Measurements from ENCODE around the gene C12orf43.

The C12orf43 gene

GRCh38 chr12:120970310-120970709 lies 46.0 kb downstream of the C12orf43 start:
- ATAC-seq (replicated peaks): no peak
- Mint-ChIP-seq H3K4me1 (ENCODE audit: low read depth in 2 of 2) (peaks cover 0 to 4% of the 10 kb centered on the region in 2 donors), H3K27me3 (no peaks in the 10 kb centered on the region), H3K27ac (no peak overlapping the region), H3K9me3 (no peaks in the 10 kb centered on the region), H3K36me3 (ENCODE audit: insufficient read depth) (peaks cover 2% of the 10 kb centered on the region), H3K4me3 (no peak overlapping the region)
- DNase-seq: no peak

- Mint-ChIP-seq H3K36me3 (ENCODE audit: insufficient read depth) (peaks cover 2% of the 10 kb centered on the region), H3K4me3 (no peak overlapping the region), H3K9me3 (no peaks in the 10 kb centered on the region), H3K4me1 (ENCODE audit: low read depth in 2 of 2) (no peaks in the 10 kb centered on the region), H3K27me3 (no peaks in the 10 kb centered on the region), H3K27ac (no peak overlapping the region)
- no peak for DNase-seq
- no peak for ATAC-seq (replicated peaks)
Measured at GRCh38 chr12:120965534-120966091, 50.7 kb downstream of the C12orf43 start.

GRCh38 chr12:120964298-120964697 lies 52.0 kb downstream of the C12orf43 start:
- ATAC-seq (replicated peaks) (no peak), DNase-seq (no peak)
- H3K27ac Mint-ChIP-seq: no peak overlapping the region
- no peaks in the 10 kb centered on the region for H3K9me3 Mint-ChIP-seq
- H3K4me1 Mint-ChIP-seq (ENCODE audit: low read depth in 2 of 2): peaks cover 6 to 8% of the 10 kb centered on the region in 2 donors
- H3K36me3 Mint-ChIP-seq (ENCODE audit: insufficient read depth): peaks cover 2% of the 10 kb centered on the region
- H3K27me3 Mint-ChIP-seq: no peaks in the 10 kb centered on the region
- no peak overlapping the region for H3K4me3 Mint-ChIP-seq

GRCh38 chr12:120962532-120963020 lies 53.7 kb downstream of the C12orf43 start:
- peaks cover 2% of the 10 kb centered on the region for H3K36me3 Mint-ChIP-seq (ENCODE audit: insufficient read depth)

GRCh38 chr12:120961604-120962531 lies 54.4 kb downstream of the C12orf43 start:
- Mint-ChIP-seq H3K9me3 (no peaks in the 10 kb centered on the region), H3K27me3 (peaks cover 4 to 5% of the 10 kb centered on the region in 2 donors), H3K4me3 (no peak overlapping the region), H3K36me3 (ENCODE audit: insufficient read depth) (peaks cover 2% of the 10 kb centered on the region), H3K27ac (no peak overlapping the region), H3K4me1 (ENCODE audit: low read depth in 2 of 2) (peaks cover 6 to 8% of the 10 kb centered on the region in 2 donors)
- ATAC-seq (replicated peaks) (no peak), DNase-seq (no peak)

More at GRCh38 chr12:120962532-120963020, 53.7 kb downstream of the C12orf43 start:
- no peak for DNase-seq
- ATAC-seq (replicated peaks): no peak
- peaks cover 6 to 8% of the 10 kb centered on the region in 2 donors for H3K4me1 Mint-ChIP-seq (ENCODE audit: low read depth in 2 of 2)
- H3K4me3 Mint-ChIP-seq: no peak overlapping the region
- no peaks in the 10 kb centered on the region for H3K27me3 Mint-ChIP-seq
- H3K27ac Mint-ChIP-seq: no peak overlapping the region
- no peaks in the 10 kb centered on the region for H3K9me3 Mint-ChIP-seq

GRCh38 chr12:120960657-120961056 lies 55.6 kb downstream of the C12orf43 start:
- Mint-ChIP-seq H3K36me3 (ENCODE audit: insufficient read depth) (peaks cover 2% of the 10 kb centered on the region), H3K27me3 (peaks cover 8 to 11% of the 10 kb centered on the region in 2 donors), H3K9me3 (no peaks in the 10 kb centered on the region), H3K27ac (peak overlapping the region in 1 of 2 donors; percentile 88), H3K4me3 (peak overlapping the region in 1 of 2 donors; percentile 72), H3K4me1 (ENCODE audit: low read depth in 2 of 2) (peaks cover 6 to 8% of the 10 kb centered on the region in 2 donors)
- DNase-seq (no peak), ATAC-seq (replicated peaks) (no peak)

GRCh38 chr12:120959111-120959878 lies 57.0 kb downstream of the C12orf43 start:
- H3K36me3 Mint-ChIP-seq (ENCODE audit: insufficient read depth): no peaks in the 10 kb centered on the region
- H3K27me3 Mint-ChIP-seq: peaks cover 8 to 11% of the 10 kb centered on the region in 2 donors
- no peak for DNase-seq
- H3K4me3 Mint-ChIP-seq: peak overlapping the region; percentile 1 to 72
- peak overlapping the region; percentile 41 to 88 for H3K27ac Mint-ChIP-seq
- no peak for ATAC-seq (replicated peaks)
- H3K9me3 Mint-ChIP-seq: no peaks in the 10 kb centered on the region
- H3K4me1 Mint-ChIP-seq (ENCODE audit: low read depth in 2 of 2): peaks cover 6 to 8% of the 10 kb centered on the region in 2 donors

GRCh38 chr12:120956579-120957300 lies 59.5 kb downstream of the C12orf43 start:
- Mint-ChIP-seq H3K4me3 (no peak overlapping the region), H3K27me3 (peaks cover 8 to 11% of the 10 kb centered on the region in 2 donors), H3K4me1 (ENCODE audit: low read depth in 2 of 2) (peaks cover 6 to 8% of the 10 kb centered on the region in 2 donors), H3K36me3 (ENCODE audit: insufficient read depth) (no peaks in the 10 kb centered on the region), H3K27ac (no peak overlapping the region), H3K9me3 (no peaks in the 10 kb centered on the region)
- ATAC-seq (replicated peaks) (no peak), DNase-seq (no peak)

- H3K4me3 Mint-ChIP-seq: no peak overlapping the region
- H3K4me1 Mint-ChIP-seq (ENCODE audit: low read depth in 2 of 2): peaks cover 6 to 8% of the 10 kb centered on the region in 2 donors
- H3K27ac Mint-ChIP-seq: no peak overlapping the region
- ATAC-seq (replicated peaks) (no peak), DNase-seq (no peak)
- H3K36me3 Mint-ChIP-seq (ENCODE audit: insufficient read depth): no peaks in the 10 kb centered on the region
- H3K27me3 Mint-ChIP-seq: peaks cover 8 to 11% of the 10 kb centered on the region in 2 donors
- no peaks in the 10 kb centered on the region for H3K9me3 Mint-ChIP-seq
Measured at GRCh38 chr12:120955232-120955631, 61.1 kb downstream of the C12orf43 start.

GRCh38 chr12:120950807-120951206 lies 65.5 kb downstream of the C12orf43 start:
- no peak for ATAC-seq (replicated peaks)
- H3K9me3 Mint-ChIP-seq: no peaks in the 10 kb centered on the region
- H3K27me3 Mint-ChIP-seq: no peaks in the 10 kb centered on the region
- no peak for DNase-seq
- H3K27ac Mint-ChIP-seq: no peak overlapping the region
- H3K36me3 Mint-ChIP-seq (ENCODE audit: insufficient read depth): no peaks in the 10 kb centered on the region
- no peak overlapping the region for H3K4me3 Mint-ChIP-seq
- H3K4me1 Mint-ChIP-seq (ENCODE audit: low read depth in 2 of 2): no peaks in the 10 kb centered on the region
